IPS-20b (cell line): ENCODE results near the gene LTBP1.
"Not testable (repeated sequence)": the region's sequence is repeated elsewhere in the genome, so short reads cannot be mapped to it uniquely, and the experiment has no call there.

ENCODE experiments used
- H3K27ac ChIP-seq: one replicate; pipeline ENCODE4 v1.5.1; 2013; ENCODE audit warnings: low read length
- H3K27me3 ChIP-seq: 2 replicates; pipeline ENCODE4 v1.6.1; 2013; ENCODE audit warnings: mild to moderate bottlenecking, low read length, inconsistent platforms; ENCODE audit not compliant: insufficient read depth
- H3K36me3 ChIP-seq: 2 replicates; pipeline ENCODE4 v1.6.1; 2013; ENCODE audit warnings: low read depth, mild to moderate bottlenecking, inconsistent platforms, low read length, moderate library complexity; ENCODE audit not compliant: insufficient read depth
- H3K4me1 ChIP-seq: 2 replicates; pipeline ENCODE4 v1.6.1; 2013; ENCODE audit warnings: mild to moderate bottlenecking, control low read depth, inconsistent platforms, low read length, moderate library complexity; ENCODE audit not compliant: insufficient read depth
- H3K4me3 ChIP-seq: 2 replicates; pipeline ENCODE4 v1.5.1; 2013; ENCODE audit warnings: mild to moderate bottlenecking, low read length, inconsistent platforms
- H3K9ac ChIP-seq: 2 replicates; pipeline ENCODE4 v1.6.1; 2013; ENCODE audit warnings: low read depth, mild to moderate bottlenecking, inconsistent platforms, low read length, moderate library complexity
- H3K9me3 ChIP-seq: 2 replicates; pipeline ENCODE4 v1.6.1; 2013; ENCODE audit warnings: mild to moderate bottlenecking, low read depth, low read length, inconsistent platforms; ENCODE audit not compliant: insufficient read depth

Gene LTBP1

GRCh38 chr2:32973772-32974171 lies 27.0 kb downstream of the LTBP1 start:
- H3K4me3 ChIP-seq, H3K36me3 ChIP-seq, H3K4me1 ChIP-seq, H3K9ac ChIP-seq, H3K27me3 ChIP-seq, H3K9me3 ChIP-seq, H3K27ac ChIP-seq: not testable (repeated sequence)

- Histone ChIP-seq H3K4me3 (no peak overlapping the region), H3K9ac (no peak overlapping the region), H3K4me1 (no peaks in the 10 kb centered on the region; the same call in 1 of the 2 replicates), H3K36me3 (no peaks in the 10 kb centered on the region), H3K27ac (no peak overlapping the region), H3K9me3 (peaks cover 7% of the 10 kb centered on the region), H3K27me3 (no peaks in the 10 kb centered on the region)
Observed at GRCh38 chr2:32976409-32977063, 29.8 kb downstream of the LTBP1 start.

DNA sequence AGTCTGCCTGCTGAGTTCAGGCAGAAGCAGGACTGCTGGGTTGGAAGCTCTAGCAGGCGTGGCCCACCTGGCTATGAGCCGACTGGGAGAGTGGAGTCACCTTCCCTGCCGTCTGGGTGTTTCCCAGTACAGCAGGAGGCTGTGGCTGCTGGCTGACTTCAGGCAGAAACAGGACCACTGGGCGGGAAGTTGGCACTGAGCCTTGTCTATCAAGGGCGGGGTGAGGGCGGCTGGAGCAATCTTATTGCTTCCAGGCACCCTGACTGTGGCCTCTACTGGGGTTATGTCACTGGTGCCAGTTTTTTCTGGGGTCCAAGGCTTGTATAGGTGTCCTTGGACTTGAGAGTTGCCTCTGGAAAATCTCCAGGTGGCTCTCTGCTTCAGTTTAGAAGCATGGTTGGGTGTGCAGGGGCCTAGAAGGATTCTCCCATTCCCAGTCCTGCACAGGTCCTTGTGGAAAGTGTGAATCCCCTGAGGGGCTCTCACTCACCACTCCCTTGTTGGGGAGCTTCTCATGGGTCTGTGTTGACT lies 30.5 kb downstream of the LTBP1 start:
- no peaks in the 10 kb centered on the region; the same call in 1 of the 2 replicates for H3K4me1 ChIP-seq
- no peaks in the 10 kb centered on the region for H3K36me3 ChIP-seq
- H3K9me3 ChIP-seq, result peaks cover 7% of the 10 kb centered on the region
- no peak overlapping the region for H3K27ac ChIP-seq
- no peak overlapping the region for H3K9ac ChIP-seq
- H3K27me3 ChIP-seq, result no peaks in the 10 kb centered on the region
- no peak overlapping the region for H3K4me3 ChIP-seq

GRCh38 chr2:32981612-32982011 lies 34.9 kb downstream of the LTBP1 start:
- H3K36me3 ChIP-seq, result no peaks in the 10 kb centered on the region
- no peak overlapping the region for H3K9ac ChIP-seq
- H3K27ac ChIP-seq, result no peak overlapping the region
- H3K4me1 ChIP-seq, result no peaks in the 10 kb centered on the region; the same call in 1 of the 2 replicates
- H3K27me3 ChIP-seq, result no peaks in the 10 kb centered on the region
- H3K9me3 ChIP-seq, result no peaks in the 10 kb centered on the region
- no peak overlapping the region for H3K4me3 ChIP-seq

DNA sequence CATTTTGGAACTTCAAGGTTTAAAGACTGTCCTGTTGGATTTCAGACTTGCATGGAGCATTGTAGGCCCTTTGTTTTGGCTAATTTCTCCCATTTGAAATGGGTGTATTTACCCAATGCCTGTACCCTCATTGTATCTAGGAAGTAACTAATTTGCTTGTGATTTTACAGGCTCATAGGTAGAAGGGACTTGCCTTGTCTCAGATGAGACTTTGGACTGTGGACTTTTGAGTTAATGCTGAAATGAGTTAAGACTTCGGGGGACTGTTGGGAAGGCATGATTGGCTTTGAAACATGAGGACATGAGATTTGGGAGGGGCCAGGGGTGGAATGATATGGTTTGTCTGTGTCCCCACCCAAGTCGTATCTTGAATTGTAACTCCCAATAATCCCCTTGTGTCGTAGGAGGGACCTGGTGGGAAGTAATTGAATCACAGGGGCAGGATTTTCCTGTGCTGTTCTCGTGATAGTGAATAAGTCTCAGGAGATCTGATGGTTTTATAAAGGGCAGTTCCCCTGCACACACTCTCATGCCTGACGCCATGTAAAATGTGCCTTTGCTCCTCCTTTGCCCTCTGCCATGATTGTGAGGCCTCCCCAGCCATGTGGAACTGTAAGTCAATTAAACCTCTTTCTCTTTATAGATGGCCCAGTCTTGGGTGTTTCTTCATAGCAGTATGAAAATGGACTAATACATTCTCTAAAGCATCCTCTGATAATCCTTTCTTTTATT lies 36.6 kb downstream of the LTBP1 start:
- not testable (repeated sequence) for H3K27me3 ChIP-seq, H3K9ac ChIP-seq, H3K4me3 ChIP-seq, H3K4me1 ChIP-seq, H3K27ac ChIP-seq, H3K9me3 ChIP-seq, H3K36me3 ChIP-seq

DNA sequence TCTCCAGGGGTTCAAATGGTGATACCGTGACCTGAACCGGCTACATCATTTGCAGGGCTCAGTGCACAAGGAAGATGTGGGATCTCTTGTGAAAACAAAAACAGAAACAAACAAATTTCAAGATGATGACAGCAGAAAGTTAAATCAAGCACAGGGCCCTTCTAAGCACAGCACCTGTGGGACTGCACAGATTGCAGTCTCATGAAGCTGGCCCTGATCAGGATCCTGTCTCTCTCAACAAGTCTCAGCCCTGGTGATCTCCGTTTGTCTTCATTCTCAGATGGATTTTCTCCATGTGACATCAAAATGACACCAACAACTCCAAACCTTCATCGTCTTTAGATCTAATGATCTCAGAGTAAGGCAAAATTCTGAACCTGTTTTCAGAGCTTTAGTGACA lies 39.7 kb downstream of the LTBP1 start:
- H3K9ac ChIP-seq, result no peak overlapping the region
- no peaks in the 10 kb centered on the region for H3K4me1 ChIP-seq
- no peaks in the 10 kb centered on the region for H3K36me3 ChIP-seq
- H3K4me3 ChIP-seq, result no peak overlapping the region
- no peak overlapping the region for H3K27ac ChIP-seq
- no peaks in the 10 kb centered on the region; the same call in 1 of the 2 replicates for H3K9me3 ChIP-seq
- H3K27me3 ChIP-seq, result no peaks in the 10 kb centered on the region

GRCh38 chr2:32988525-32988924 lies 41.8 kb downstream of the LTBP1 start:
- Histone ChIP-seq H3K9ac (no peak overlapping the region), H3K4me1 (no peaks in the 10 kb centered on the region), H3K4me3 (no peak overlapping the region), H3K27me3 (no peaks in the 10 kb centered on the region), H3K9me3 (no peaks in the 10 kb centered on the region; the same call in 1 of the 2 replicates), H3K27ac (no peak overlapping the region), H3K36me3 (no peaks in the 10 kb centered on the region)

- Histone ChIP-seq H3K27ac (no peak overlapping the region), H3K9ac (no peak overlapping the region), H3K4me3 (no peak overlapping the region), H3K36me3 (no peaks in the 10 kb centered on the region), H3K27me3 (no peaks in the 10 kb centered on the region), H3K9me3 (no peaks in the 10 kb centered on the region; the same call in 1 of the 2 replicates), H3K4me1 (no peaks in the 10 kb centered on the region)
Observed at GRCh38 chr2:32990556-32990955, 43.8 kb downstream of the LTBP1 start.

GRCh38 chr2:32991091-32991845 lies 44.5 kb downstream of the LTBP1 start:
- Histone ChIP-seq H3K4me3 (no peak overlapping the region), H3K27ac (no peak overlapping the region), H3K36me3 (no peaks in the 10 kb centered on the region), H3K9ac (no peak overlapping the region), H3K27me3 (no peaks in the 10 kb centered on the region), H3K4me1 (no peaks in the 10 kb centered on the region), H3K9me3 (no peaks in the 10 kb centered on the region; the same call in 1 of the 2 replicates)

DNA sequence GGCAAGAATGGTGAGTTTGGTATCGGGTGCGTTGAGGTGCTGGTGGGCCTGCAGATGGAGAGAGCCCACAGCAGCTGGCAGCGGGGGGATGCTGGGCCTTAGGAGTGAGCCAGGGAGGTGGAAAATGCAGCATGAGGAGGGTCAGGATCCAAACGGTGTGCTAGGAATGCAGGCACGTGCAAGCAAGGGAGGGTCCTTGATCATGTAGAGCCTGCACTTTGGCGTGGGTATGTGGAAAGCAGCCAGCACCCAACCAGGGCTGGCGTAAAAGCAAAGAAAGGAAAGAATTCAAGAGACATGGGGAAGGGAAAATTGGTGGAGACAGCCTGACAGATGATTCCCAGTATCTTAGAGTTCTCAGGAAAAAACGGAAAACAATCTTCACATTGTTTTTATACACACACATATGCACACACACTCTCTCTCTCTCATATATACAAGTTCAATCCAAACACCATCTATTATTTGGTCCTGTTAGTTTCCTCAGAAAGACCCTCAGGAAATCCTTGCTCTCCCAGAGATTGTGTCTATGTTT lies 46.3 kb downstream of the LTBP1 start:
- H3K27me3 ChIP-seq, result no peaks in the 10 kb centered on the region
- H3K4me3 ChIP-seq, result no peak overlapping the region
- H3K4me1 ChIP-seq, result no peaks in the 10 kb centered on the region
- H3K9ac ChIP-seq, result no peak overlapping the region
- H3K36me3 ChIP-seq, result no peaks in the 10 kb centered on the region
- no peak overlapping the region for H3K27ac ChIP-seq
- no peaks in the 10 kb centered on the region for H3K9me3 ChIP-seq

DNA sequence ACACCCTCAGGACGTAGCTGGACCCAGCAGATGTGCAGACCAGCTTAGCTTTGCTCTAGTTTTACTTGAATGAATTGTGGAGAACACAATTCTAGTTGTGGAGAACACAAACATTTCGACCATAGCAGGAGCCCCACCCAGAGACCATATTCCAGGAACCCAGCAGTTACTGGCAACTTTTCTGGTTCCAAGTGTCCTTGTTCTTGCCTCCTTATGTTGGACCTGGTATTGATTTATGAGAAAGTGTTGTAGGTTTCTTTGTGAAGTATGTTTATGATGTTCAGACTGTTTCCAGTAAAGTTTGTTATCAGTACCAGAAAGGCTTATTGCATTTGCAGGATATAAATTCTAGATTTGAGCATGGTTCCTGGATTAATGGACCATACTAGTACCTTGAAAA lies 51.0 kb downstream of the LTBP1 start:
- no peak overlapping the region for H3K4me3 ChIP-seq
- no peaks in the 10 kb centered on the region for H3K4me1 ChIP-seq
- H3K36me3 ChIP-seq, result no peaks in the 10 kb centered on the region
- H3K9me3 ChIP-seq, result no peaks in the 10 kb centered on the region
- no peak overlapping the region for H3K9ac ChIP-seq
- no peak overlapping the region for H3K27ac ChIP-seq
- no peaks in the 10 kb centered on the region for H3K27me3 ChIP-seq
